Neuronal stem cell (in vitro differentiated cells): ENCODE results near the gene MTMR3.

Source experiments
- DNase-seq: peaks from one replicate; pipeline ENCODE4 v3.0.0-alpha.2; 2013; ENCODE audit warnings: low spot score
- H2AFZ ChIP-seq: one replicate; pipeline ENCODE4 v1.6.1; 2013; ENCODE audit warnings: mild to moderate bottlenecking, low read length, inconsistent platforms
- H2AK5ac ChIP-seq: 2 replicates; pipeline ENCODE4 v1.6.1; 2013; ENCODE audit warnings: low read depth, mild to moderate bottlenecking, inconsistent platforms, low read length, moderate library complexity, mixed read lengths
- H2BK120ac ChIP-seq: 2 replicates; pipeline ENCODE4 v1.6.1; 2013; ENCODE audit warnings: low read depth, mild to moderate bottlenecking, inconsistent platforms, low read length, moderate library complexity, mixed read lengths
- H2BK12ac ChIP-seq: one replicate; pipeline ENCODE4 v1.6.1; 2013; ENCODE audit warnings: low read length, inconsistent platforms
- H2BK15ac ChIP-seq: 2 replicates; pipeline ENCODE4 v1.6.1; 2013; ENCODE audit warnings: mild to moderate bottlenecking, low read length, inconsistent platforms, mixed read lengths
- H2BK5ac ChIP-seq: one replicate; pipeline ENCODE4 v1.6.1; 2013; ENCODE audit warnings: inconsistent platforms, mild to moderate bottlenecking, low read length, moderate library complexity
- H3K14ac ChIP-seq: one replicate; pipeline ENCODE4 v1.6.1; 2013; ENCODE audit warnings: low read length, inconsistent platforms
- H3K18ac ChIP-seq: 2 replicates; pipeline ENCODE4 v1.6.1; 2013; ENCODE audit warnings: low read length, inconsistent platforms
- H3K23ac ChIP-seq: 2 replicates; pipeline ENCODE4 v1.6.1; 2013; ENCODE audit warnings: low read depth, mild to moderate bottlenecking, mixed read lengths, low read length, inconsistent platforms; ENCODE audit not compliant: poor library complexity
- H3K27ac ChIP-seq: replicated peaks from 3 replicates; pipeline ENCODE4 v1.5.1; 2013; ENCODE audit warnings: low read length, inconsistent platforms
- H3K27me3 ChIP-seq, 3 experiments: 2 replicates each; pipeline ENCODE4 v1.6.1; 2013; ENCODE audit warnings: low read length in 3 of 3, mild to moderate bottlenecking in 2 of 3, inconsistent platforms in 1 of 3, low read depth in 1 of 3, mixed read lengths in 1 of 3, moderate library complexity in 1 of 3; ENCODE audit not compliant: control insufficient read depth in 3 of 3, insufficient read depth in 3 of 3
- H3K36me3 ChIP-seq, 2 donors: replicated peaks in 1 of 2; 2 replicates each; pipeline ENCODE4 v1.6.1; 2013; ENCODE audit warnings: low read length in 2 of 2; ENCODE audit not compliant: control insufficient read depth in 2 of 2, insufficient read depth in 2 of 2
- H3K4ac ChIP-seq: 2 replicates; pipeline ENCODE4 v1.6.1; 2013; ENCODE audit warnings: inconsistent platforms, mild to moderate bottlenecking, low read length, moderate library complexity
- H3K4me1 ChIP-seq, 2 donors: 1 replicate in 1 of 2; 2 replicates in 1 of 2; pipeline ENCODE4 v1.6.1; 2013; ENCODE audit warnings: low read length in 2 of 2, low read depth in 1 of 2; ENCODE audit not compliant: control insufficient read depth in 2 of 2, insufficient read depth in 1 of 2
- H3K4me2 ChIP-seq: one replicate; pipeline ENCODE4 v1.6.1; 2013; ENCODE audit warnings: mild to moderate bottlenecking, low read length, inconsistent platforms; ENCODE audit not compliant: insufficient read depth, poor library complexity, severe bottlenecking
- H3K4me3 ChIP-seq, 2 donors: 2 replicates each; pipeline ENCODE4 v1.5.1; 2013; ENCODE audit warnings: low read length in 2 of 2, mild to moderate bottlenecking in 2 of 2, inconsistent platforms in 1 of 2, moderate library complexity in 1 of 2
- H3K79me1 ChIP-seq: one replicate; pipeline ENCODE4 v1.6.1; 2013; ENCODE audit warnings: low read depth, mild to moderate bottlenecking, inconsistent platforms, low read length, moderate library complexity
- H3K9ac ChIP-seq: one replicate; pipeline ENCODE4 v1.6.1; 2013; ENCODE audit warnings: mild to moderate bottlenecking, low read depth, low read length, inconsistent platforms; ENCODE audit not compliant: poor library complexity
- H3K9me3 ChIP-seq, 2 donors: replicated peaks in 1 of 2; 2 replicates each; pipeline versions ENCODE3 to v1.6.1; 2013; ENCODE audit warnings: low read length in 2 of 2, mild to moderate bottlenecking in 2 of 2, inconsistent platforms in 1 of 2, low read depth in 1 of 2, mixed read lengths in 1 of 2, moderate library complexity in 1 of 2; ENCODE audit not compliant: control insufficient read depth in 2 of 2, insufficient read depth in 1 of 2
- H4K8ac ChIP-seq: one replicate; pipeline ENCODE4 v1.6.1; 2013; ENCODE audit warnings: low read depth, mild to moderate bottlenecking, inconsistent platforms, low read length, moderate library complexity
- H4K91ac ChIP-seq: one replicate; pipeline ENCODE4 v1.6.1; 2013; ENCODE audit warnings: low read length, low read depth, mild to moderate bottlenecking, inconsistent platforms; ENCODE audit not compliant: poor library complexity
- WGBS, 2 donors: extraction: QIAGEN DNeasy Blood & Tissue Kit; methylation state at CpG; one replicate each; pipeline ENCODE4 v1.1.7; 2013; ENCODE audit warnings: missing lambda C conversion rate in 2 of 2, mixed read lengths in 1 of 2; ENCODE audit not compliant: insufficient read length in 2 of 2, insufficient replicate concordance in 1 of 2; ENCODE audit errors: extremely low coverage in 2 of 2; 5-methylcytosine and 5-hydroxymethylcytosine counted together

MTMR3 gene

DNA sequence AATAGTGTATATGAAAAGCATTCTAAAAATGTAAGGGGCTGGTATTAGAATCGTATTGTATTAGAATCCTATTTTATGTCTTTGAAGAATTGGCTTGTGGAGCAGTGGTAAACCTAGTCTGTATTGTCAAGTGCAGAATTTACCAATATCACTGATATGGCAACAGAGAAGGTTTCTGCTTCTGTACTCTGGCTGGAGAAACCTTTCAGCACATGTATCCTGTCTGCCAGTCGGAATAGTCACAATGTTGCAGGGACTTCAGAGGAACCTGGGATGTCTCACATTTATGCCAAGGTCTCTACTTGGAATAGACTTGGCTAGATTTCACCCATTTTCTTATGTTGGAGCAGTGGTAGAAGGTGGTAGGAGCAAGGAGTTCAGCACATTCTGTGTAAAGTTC is 4.4 kb downstream of the MTMR3 start:
- no peak for DNase-seq
- H4K8ac ChIP-seq = no peak overlapping the region
- no peak overlapping the region for H2AFZ ChIP-seq
- peaks cover 1 to 2% of the 10 kb centered on the region in 2 donors for H3K4me1 ChIP-seq
- H3K4ac ChIP-seq = no peak overlapping the region
- no peak overlapping the region for H2BK120ac ChIP-seq
- no peak overlapping the region for H3K4me3 ChIP-seq
- H2BK15ac ChIP-seq = no peak overlapping the region
- no CpG with 5 or more reads among the region's 2 CpGs for WGBS, 2 donors
- H3K23ac ChIP-seq = no peak overlapping the region
- no peak overlapping the region for H3K27ac ChIP-seq
- H3K27me3 ChIP-seq = no peaks in the 10 kb centered on the region
- H2AK5ac ChIP-seq = no peak overlapping the region
- H3K14ac ChIP-seq = no peak overlapping the region
- no peaks in the 10 kb centered on the region for H3K9me3 ChIP-seq
- H2BK5ac ChIP-seq = no peak overlapping the region
- no peak overlapping the region for H3K18ac ChIP-seq
- H3K4me2 ChIP-seq = no peak overlapping the region
- no peak overlapping the region for H4K91ac ChIP-seq
- H2BK12ac ChIP-seq = no peak overlapping the region
- H3K36me3 ChIP-seq = no peaks in the 10 kb centered on the region
- H3K9ac ChIP-seq = no peak overlapping the region
- peaks cover 4% of the 10 kb centered on the region for H3K79me1 ChIP-seq

DNA sequence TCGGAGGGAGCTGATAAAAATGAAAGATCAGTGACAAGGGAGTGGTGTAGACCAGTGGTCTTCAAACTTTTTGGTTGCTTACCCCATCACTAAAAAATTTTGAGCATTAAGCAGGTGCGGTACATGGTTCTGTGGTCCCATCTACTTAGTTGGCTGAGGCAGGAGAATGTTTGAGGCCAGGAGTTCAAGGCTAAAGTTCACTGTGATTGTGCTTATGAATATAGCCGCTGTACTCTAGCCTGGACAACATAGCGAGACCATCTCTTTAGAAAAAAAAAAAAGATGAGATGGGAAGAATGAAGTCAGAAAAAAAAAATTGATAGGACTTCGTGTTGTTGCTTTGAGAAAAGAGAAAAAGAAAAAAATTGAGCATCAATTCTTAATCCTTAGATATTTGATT is 7.8 kb downstream of the MTMR3 start:
- Histone ChIP-seq H3K9ac (no peak overlapping the region), H2BK12ac (no peak overlapping the region), H3K23ac (no peak overlapping the region), H2AFZ (no peak overlapping the region), H2BK5ac (no peak overlapping the region), H3K18ac (no peak overlapping the region), H2BK120ac (no peak overlapping the region), H3K9me3 (no peaks in the 10 kb centered on the region), H3K36me3 (no peaks in the 10 kb centered on the region), H2AK5ac (no peak overlapping the region), H3K14ac (no peak overlapping the region), H3K4me3 (no peak overlapping the region), H3K4me2 (no peak overlapping the region), H4K91ac (no peak overlapping the region), H2BK15ac (no peak overlapping the region), H3K27ac (no peak overlapping the region), H3K4me1 (peaks cover 0 to 2% of the 10 kb centered on the region in 2 donors), H3K4ac (no peak overlapping the region), H4K8ac (no peak overlapping the region), H3K79me1 (peaks cover 4% of the 10 kb centered on the region), H3K27me3 (no peaks in the 10 kb centered on the region)
- no peak for DNase-seq
- WGBS, 2 donors = no CpG with 5 or more reads among the region's 5 CpGs

DNA sequence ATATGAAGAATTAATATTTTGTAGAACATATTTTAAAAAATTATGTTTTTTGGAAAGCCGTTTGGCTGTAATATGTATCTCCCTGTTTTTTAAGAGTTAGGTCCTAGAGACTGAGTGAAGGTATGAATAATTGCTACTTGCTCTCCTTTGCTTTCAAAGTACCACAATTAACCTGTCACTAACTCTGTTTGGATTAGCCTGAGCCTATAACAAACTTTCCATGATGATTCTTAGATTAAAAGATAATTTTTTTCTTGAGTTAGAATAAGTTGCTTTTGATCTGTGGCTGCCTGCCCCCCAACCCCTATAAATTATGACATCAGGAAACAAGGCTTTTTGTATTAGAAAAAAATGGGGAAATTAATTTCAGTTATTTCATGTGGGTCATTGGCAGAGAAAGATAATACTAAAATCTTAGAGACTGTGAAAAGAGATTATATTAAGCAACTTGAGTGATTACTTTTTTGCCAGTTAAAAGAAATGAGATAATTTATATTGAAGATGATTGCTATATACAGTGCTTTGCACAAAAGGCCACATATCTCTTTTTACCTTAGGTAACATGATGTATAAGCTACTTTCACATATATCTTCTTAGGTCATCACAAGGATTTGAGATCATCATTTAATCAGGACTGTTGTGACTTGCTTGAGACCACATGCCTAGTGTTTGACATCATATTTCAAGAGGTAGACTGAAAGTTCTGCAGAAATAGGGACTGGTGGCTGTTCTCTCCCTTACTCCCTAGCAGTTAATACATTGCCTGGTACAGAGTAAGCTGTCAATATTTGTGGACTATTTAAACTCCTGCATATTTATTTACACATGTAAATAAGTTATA is 9.6 kb downstream of the MTMR3 start:
- no peak overlapping the region for H2BK5ac ChIP-seq
- H3K4ac ChIP-seq = no peak overlapping the region
- no peaks in the 10 kb centered on the region for H3K27me3 ChIP-seq
- no peak overlapping the region for H2AK5ac ChIP-seq
- no peak overlapping the region for H2BK15ac ChIP-seq
- no peak overlapping the region for H3K4me3 ChIP-seq
- no peak overlapping the region for H3K18ac ChIP-seq
- H3K23ac ChIP-seq = no peak overlapping the region
- no peaks in the 10 kb centered on the region for H3K9me3 ChIP-seq
- H2BK120ac ChIP-seq = no peak overlapping the region
- H4K91ac ChIP-seq = no peak overlapping the region
- peaks cover 4% of the 10 kb centered on the region for H3K79me1 ChIP-seq
- no peak overlapping the region for H3K9ac ChIP-seq
- H2BK12ac ChIP-seq = no peak overlapping the region
- no peaks in the 10 kb centered on the region for H3K36me3 ChIP-seq
- no peak overlapping the region for H3K4me2 ChIP-seq
- H3K14ac ChIP-seq = no peak overlapping the region
- WGBS, 2 donors = no CpG with 5 or more reads among the region's 1 CpG
- no peak for DNase-seq
- H3K4me1 ChIP-seq = no peaks in the 10 kb centered on the region
- no peak overlapping the region for H2AFZ ChIP-seq
- no peak overlapping the region for H3K27ac ChIP-seq
- no peak overlapping the region for H4K8ac ChIP-seq

DNA sequence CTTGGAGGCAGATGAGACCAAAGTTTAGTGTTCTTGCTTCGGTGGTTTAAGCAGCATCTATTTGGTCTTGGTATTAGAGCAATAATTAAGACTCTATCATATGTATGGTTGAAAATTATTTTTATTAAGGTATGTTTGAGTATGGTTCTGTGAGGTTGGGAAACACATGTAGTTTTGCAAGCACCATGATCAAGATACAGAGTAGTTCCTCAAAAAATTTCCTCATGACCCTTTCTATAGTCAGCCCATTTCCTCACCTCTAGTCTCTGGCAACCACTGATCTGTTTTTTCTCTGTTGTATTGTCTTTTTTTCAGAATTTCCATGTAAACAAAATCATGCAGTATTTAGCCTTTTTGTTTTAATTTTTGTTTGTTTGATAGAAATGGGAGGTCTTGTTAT is 18.4 kb downstream of the MTMR3 start:
- Histone ChIP-seq H3K27ac (no peak overlapping the region), H3K18ac (no peak overlapping the region), H3K9ac (no peak overlapping the region), H2BK120ac (no peak overlapping the region), H4K8ac (no peak overlapping the region), H3K4me2 (no peak overlapping the region), H3K14ac (no peak overlapping the region), H3K9me3 (no peaks in the 10 kb centered on the region), H2AK5ac (no peak overlapping the region), H3K23ac (no peak overlapping the region), H2BK15ac (no peak overlapping the region), H4K91ac (no peak overlapping the region), H2BK5ac (no peak overlapping the region), H3K4ac (no peak overlapping the region), H3K79me1 (peaks cover 4% of the 10 kb centered on the region), H2BK12ac (no peak overlapping the region), H3K36me3 (no peaks in the 10 kb centered on the region), H3K4me3 (no peak overlapping the region), H3K4me1 (no peaks in the 10 kb centered on the region), H2AFZ (no peak overlapping the region), H3K27me3 (no peaks in the 10 kb centered on the region)
- WGBS, 2 donors = no CpG with 5 or more reads among the region's 1 CpG
- no peak for DNase-seq
